Cardiac septum (tissue), 1 donor: ENCODE measurements around the gene ITLN2. TPM values are rescaled to one million over a fixed set of nuclear protein-coding genes. Genes with fewer than 3 reads are reported as not detected.
"Not testable (repeated sequence)": the region's sequence is repeated elsewhere in the genome, so short reads cannot be mapped to it uniquely, and the experiment has no call there.

Experiments used
- DNase-seq: peaks from one replicate; pipeline ENCODE4 v3.0.0-alpha.2; 2020; ENCODE audit warnings: low spot score
- intact Hi-C: fragments of 100-400 bp; cut with DNase I; formaldehyde crosslinking; loops from one replicate; pipeline ENCODE4 v1.14.0; 2022
- total RNA-seq: library from RNA; stranded (reverse); fragmentation: NEBNext Ultra II Directional; extraction: Animal tissue kit (Norgen Biotek cat#: 25700); gene quantifications from one replicate; pipeline ENCODE4 v1.2.1, GENCODE V29; 2021
- donor health status: DM: no; HTN: no; CAD: no.

ITLN2 gene
- total RNA-seq, 1 donor from 2014 or later = not detected

DNA sequence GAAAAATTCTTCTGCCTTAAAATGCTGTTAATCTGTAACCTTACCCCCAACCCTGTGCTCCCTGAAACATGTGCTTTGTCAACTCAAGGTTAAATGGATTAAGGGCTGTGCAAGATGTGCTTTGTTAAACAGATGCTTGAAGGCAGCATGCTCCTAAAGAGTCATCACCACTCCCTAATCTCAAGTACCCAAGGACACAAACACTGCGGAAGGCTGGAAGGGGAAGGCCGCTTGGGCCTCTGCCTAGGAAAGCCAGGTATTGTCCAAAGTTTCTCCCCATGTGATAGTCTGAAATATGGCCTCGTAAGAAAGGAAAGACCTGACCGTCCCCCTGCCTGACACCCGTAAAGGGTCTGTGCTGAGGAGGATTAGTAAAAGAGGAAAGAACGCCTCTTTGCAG lies 41.4 kb downstream of the ITLN2 start:
- intact Hi-C loops = not testable (repeated sequence)

DNA sequence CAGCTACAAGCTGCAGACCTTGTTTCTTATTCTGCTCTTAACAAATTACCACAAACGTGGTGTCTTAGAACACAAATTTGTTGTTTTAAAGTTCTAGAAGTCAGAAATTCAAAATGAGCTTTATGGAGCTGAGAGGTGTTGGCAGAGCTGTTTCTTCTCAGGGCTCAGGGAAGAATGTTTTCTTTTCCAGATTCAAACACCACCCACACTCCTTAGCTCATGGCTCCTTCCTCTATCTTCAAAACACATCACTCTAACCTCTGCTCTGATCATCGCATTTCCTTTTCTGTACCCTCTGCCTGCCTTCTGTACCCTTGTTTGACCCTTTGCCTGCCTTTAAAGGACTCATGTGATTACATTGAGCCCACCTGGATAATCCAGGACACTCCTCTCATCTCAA lies 42.7 kb downstream of the ITLN2 start:
- intact Hi-C loops = no loop called here
- DNase-seq = no peak

More for the DNA sequence above, 41.4 kb downstream of the ITLN2 start:
- not testable (repeated sequence) for DNase-seq

DNA sequence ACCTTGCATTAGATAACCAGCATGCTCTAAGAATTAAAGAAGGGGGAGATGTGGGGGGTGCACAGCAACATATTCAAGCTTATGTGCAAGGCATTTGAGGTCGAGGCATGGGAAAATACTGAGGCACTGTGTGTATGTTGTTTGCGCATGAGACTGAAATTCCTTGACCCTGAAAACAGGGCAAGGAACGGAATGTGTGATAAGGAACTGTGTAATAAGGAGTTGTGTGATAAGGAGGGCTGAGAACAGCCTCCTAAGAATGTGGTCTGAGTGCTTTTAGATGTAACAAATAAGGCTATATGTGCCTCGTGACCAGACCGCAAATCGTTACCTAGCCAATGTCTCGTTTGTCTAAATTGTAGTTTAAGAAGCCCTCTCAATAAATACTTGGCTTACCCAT lies 43.2 kb downstream of the ITLN2 start:
- no peak for DNase-seq
- intact Hi-C loops = no loop called here

DNA sequence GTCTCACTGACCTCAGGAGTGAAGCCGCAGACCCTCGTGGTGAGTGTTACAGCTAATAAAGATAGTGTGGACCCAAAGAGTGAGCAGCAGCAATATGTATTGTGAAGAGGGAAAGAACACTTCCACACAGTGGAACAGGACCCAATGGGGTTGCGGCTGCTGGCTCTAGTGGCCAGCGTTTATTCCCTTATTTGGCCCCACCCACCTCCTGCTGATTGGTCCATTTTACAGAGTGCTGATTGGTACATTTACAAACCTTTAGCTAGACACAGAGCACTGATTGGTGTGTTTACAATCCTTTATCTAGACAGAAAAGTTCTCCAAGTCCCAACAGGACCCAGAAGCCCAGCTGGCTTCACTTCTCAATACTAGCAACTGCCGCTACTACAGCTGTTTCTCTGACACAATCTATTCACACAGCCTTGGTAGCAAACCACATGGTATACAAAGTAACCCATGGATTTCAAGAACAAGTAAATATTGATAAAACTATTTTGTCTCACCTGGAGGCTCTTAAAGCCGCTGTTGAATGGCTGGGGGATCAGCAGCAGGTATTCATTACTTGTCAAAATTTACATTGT lies 44.3 kb downstream of the ITLN2 start:
- DNase-seq = no peak
- intact Hi-C loops = no loop called here

DNA sequence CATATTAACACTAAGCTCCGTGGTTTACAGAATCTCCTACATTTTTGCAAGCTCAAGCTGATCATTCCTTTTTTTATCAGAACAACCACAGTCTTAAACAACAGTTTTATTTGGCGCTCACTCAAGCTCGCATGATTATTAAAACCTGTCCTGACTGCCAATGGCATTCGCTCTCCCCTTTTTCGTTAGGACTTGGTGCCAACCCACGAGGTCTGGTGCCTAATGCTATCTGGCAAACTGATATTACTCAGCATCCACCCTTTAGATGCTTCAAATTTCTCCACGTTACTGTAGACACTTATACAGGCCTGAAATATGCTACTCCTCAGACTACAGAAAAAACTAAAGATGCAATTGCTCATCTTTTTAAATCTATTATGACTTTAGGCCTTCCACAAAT lies 46.6 kb downstream of the ITLN2 start:
- no peak for DNase-seq
- intact Hi-C loops = no loop called here

DNA sequence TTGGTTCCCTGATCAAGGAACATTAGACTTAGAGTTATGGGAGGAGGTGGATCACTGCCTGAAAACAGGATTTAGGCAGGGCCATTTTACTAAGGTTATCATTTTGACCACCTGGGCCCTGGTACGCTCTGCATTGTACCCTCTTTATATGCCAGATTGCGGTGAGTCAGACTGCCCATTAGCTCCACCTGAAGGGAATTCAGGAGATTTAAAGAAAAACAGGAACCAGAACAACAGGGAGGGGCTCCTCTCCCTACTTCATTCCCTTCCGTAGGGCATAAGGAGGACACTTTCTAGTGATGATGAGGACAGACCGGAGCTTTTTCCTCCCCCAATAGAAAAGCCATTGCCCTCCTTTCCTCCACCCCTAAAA lies 49.0 kb downstream of the ITLN2 start:
- no peak for DNase-seq
- intact Hi-C loops = no loop called here

DNA sequence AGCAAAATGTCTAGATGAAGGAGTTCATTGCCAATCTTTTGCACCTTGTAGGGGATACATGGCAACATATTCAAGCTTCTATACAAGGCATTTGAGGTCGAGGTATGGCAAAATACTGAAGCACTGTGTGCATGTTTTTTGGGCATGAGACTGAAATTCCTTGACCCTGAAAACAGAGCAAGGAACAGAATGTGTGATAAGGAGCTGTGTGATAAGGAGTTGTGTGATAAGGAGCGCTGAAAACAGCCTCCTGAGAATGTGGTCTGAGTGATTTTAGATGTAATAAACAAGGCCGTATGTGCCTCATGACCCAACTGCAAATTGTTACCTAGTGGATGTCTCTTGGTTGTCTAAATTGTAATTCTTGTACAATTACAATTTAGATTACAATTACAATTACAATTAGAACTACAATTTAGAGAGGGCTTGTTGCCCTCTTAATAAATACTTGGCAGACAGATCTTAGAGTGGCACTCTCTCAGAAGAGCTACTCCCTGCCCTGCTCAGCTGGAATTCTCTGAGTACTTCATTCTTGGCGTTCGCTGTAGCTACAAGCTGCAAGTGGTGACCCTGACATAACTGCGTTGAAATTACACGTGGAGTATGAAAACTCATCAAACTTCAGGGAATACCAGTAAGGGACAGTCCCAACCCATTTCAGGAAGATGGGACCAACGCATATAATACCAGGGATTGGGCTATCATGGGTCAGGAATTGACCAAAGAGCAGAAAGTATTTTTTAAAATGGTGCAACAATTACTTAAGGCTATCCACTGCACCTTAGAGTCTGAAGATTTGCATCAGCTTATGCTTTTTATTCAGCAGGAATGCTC lies 49.6 kb downstream of the ITLN2 start:
- no peak for DNase-seq
- intact Hi-C loops = no loop called here

DNA sequence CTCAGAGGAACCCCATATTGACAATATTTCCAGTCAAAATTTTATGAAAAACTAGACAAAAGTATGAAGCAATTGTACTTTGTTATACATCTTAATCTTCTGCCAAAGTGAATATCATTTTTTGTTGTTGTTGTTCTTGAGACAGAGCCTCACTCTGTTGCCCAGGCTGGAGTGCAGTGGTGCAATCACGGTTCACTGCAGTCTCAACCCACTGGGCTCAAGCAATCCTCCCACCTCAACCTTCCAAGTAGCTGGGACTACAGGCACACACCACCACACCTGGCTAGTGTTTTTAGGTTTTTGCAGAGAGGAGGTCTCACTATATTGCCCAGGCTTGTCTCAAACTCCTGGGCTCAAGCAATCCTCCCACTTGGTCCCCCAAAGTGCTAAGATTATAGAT lies 52.4 kb downstream of the ITLN2 start:
- DNase-seq, intact Hi-C loops: not testable (repeated sequence)

DNA sequence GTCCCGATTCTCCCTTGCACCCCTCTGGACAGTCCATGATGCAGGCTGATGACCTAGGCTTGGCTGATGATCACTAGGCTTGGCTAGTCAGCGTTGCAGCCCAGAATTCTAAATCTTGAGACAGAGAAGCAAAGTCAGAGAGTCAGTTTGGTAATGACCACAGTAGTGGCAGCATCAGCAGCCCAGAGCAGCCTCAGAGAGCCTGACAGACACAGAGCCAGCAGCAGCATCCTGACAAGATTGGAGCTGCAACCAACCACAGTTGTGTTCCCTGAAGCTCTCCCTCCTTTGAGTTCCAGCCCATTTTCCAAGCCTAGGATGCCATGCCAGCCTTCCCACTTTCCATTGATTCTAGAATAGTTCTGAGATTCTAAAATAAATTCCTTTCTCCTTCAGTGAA lies 52.8 kb downstream of the ITLN2 start:
- DNase-seq = no peak
- intact Hi-C loops = no loop called here

DNA sequence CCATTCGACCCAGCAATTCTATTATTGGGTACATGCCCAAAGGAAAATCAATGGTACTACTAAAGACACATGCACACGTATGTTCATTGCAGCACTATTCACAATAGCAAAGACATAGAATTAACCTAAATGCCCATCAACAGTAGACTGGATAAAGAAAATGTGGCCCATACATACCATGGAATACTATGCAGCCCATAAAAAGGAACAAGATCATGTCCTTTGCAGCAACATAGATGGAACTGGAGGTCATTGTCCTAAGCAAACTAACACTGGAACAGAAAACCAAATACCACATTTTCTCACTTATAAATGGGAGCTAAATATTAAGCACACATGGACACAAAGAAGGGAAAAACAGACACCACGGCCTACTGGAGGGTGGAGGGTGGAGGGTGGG lies 53.9 kb downstream of the ITLN2 start:
- intact Hi-C loops, DNase-seq: not testable (repeated sequence)

Other genes with a start within 250 kb of the ITLN2 start
- gene CD48, start 243.0 kb downstream of the ITLN2 start, total RNA-seq = 1.00 TPM
- gene SLAMF7, start 215.6 kb downstream of the ITLN2 start, total RNA-seq = 1.2 TPM
- 0.16 TPM for gene LY9, start 158.6 kb downstream of the ITLN2 start, total RNA-seq
- gene CD244, start 91.9 kb downstream of the ITLN2 start, total RNA-seq = 0.24 TPM
- 0.27 TPM for gene ITLN1, start 69.6 kb downstream of the ITLN2 start, total RNA-seq
- 10.3 TPM for gene F11R, start 66.3 kb upstream of the ITLN2 start, total RNA-seq
- gene TSTD1, start 84.2 kb upstream of the ITLN2 start, total RNA-seq = 12.0 TPM
- 29.2 TPM for gene USF1, start 91.2 kb upstream of the ITLN2 start, total RNA-seq
- gene ARHGAP30, start 115.1 kb upstream of the ITLN2 start, total RNA-seq = 2.6 TPM
- not detected for gene NECTIN4, start 134.7 kb upstream of the ITLN2 start, total RNA-seq
- 10.7 TPM for gene KLHDC9, start 143.6 kb upstream of the ITLN2 start, total RNA-seq
- gene PFDN2, start 163.2 kb upstream of the ITLN2 start, total RNA-seq = 43.1 TPM
- 31.3 TPM for gene NIT1, start 163.3 kb upstream of the ITLN2 start, total RNA-seq
- gene DEDD, start 177.9 kb upstream of the ITLN2 start, total RNA-seq = 28.3 TPM
- gene UFC1, start 199.2 kb upstream of the ITLN2 start, total RNA-seq = 73.6 TPM
- gene USP21, start 204.7 kb upstream of the ITLN2 start, total RNA-seq = 17.4 TPM
- gene PPOX, start 211.6 kb upstream of the ITLN2 start, total RNA-seq = 12.9 TPM
- gene B4GALT3, start 222.7 kb upstream of the ITLN2 start, total RNA-seq = 22.2 TPM
- 24.0 TPM for gene ADAMTS4, start 244.2 kb upstream of the ITLN2 start, total RNA-seq
- gene NDUFS2, start 247.6 kb upstream of the ITLN2 start, total RNA-seq = 253 TPM